ENCODE results near the gene CYP4V2.
"Not testable (repeated sequence)": the region's sequence is repeated elsewhere in the genome, so short reads cannot be mapped to it uniquely, and the experiment has no call there.

The CYP4V2 gene

GRCh38 chr4:186227744-186228513 is 36.6 kb downstream of the CYP4V2 start:
- DNase-seq (ENCODE audit: low read depth in 2 of 2, low spot score in 1 of 2) = no peak

GRCh38 chr4:186228514-186228894 is 37.1 kb downstream of the CYP4V2 start:
- DNase-seq (ENCODE audit: low read depth in 2 of 2, low spot score in 1 of 2) = no peak

- no peak for DNase-seq (ENCODE audit: low read depth in 2 of 2, low spot score in 1 of 2)
Observed at GRCh38 chr4:186234367-186234766, 43.0 kb downstream of the CYP4V2 start.

- no peak for DNase-seq (ENCODE audit: low read depth in 2 of 2, low spot score in 1 of 2)
Observed at GRCh38 chr4:186236126-186236525, 44.8 kb downstream of the CYP4V2 start.

GRCh38 chr4:186240452-186240847 is 49.1 kb downstream of the CYP4V2 start:
- no peak for DNase-seq (ENCODE audit: low read depth in 2 of 2, low spot score in 1 of 2)

- no peak for DNase-seq (ENCODE audit: low read depth in 2 of 2, low spot score in 1 of 2)
Observed at GRCh38 chr4:186240848-186241491, 49.6 kb downstream of the CYP4V2 start.

- no peak for DNase-seq (ENCODE audit: low read depth in 2 of 2, low spot score in 1 of 2)
Observed at GRCh38 chr4:186241616-186242015, 50.2 kb downstream of the CYP4V2 start.

GRCh38 chr4:186242031-186242430 is 50.7 kb downstream of the CYP4V2 start:
- DNase-seq (ENCODE audit: low read depth in 2 of 2, low spot score in 1 of 2) = not testable (repeated sequence)

GRCh38 chr4:186243331-186243730 is 52.0 kb downstream of the CYP4V2 start:
- no peak for DNase-seq (ENCODE audit: low read depth in 2 of 2, low spot score in 1 of 2)

GRCh38 chr4:186244835-186245234 is 53.5 kb downstream of the CYP4V2 start:
- DNase-seq (ENCODE audit: low read depth in 2 of 2, low spot score in 1 of 2) = no peak

- not testable (repeated sequence) for DNase-seq (ENCODE audit: low read depth in 2 of 2, low spot score in 1 of 2)
Observed at GRCh38 chr4:186247062-186247752, 55.8 kb downstream of the CYP4V2 start.

GRCh38 chr4:186248643-186249042 is 57.3 kb downstream of the CYP4V2 start:
- no peak for DNase-seq (ENCODE audit: low read depth in 2 of 2, low spot score in 1 of 2)

GRCh38 chr4:186249785-186250754 is 58.7 kb downstream of the CYP4V2 start:
- no peak for DNase-seq (ENCODE audit: low read depth in 2 of 2, low spot score in 1 of 2)

GRCh38 chr4:186250760-186251159 is 59.4 kb downstream of the CYP4V2 start:
- DNase-seq (ENCODE audit: low read depth in 2 of 2, low spot score in 1 of 2) = no peak

- DNase-seq (ENCODE audit: low read depth in 2 of 2, low spot score in 1 of 2) = no peak
Observed at GRCh38 chr4:186255122-186255521, 63.8 kb downstream of the CYP4V2 start.

GRCh38 chr4:186258216-186258811 is 66.9 kb downstream of the CYP4V2 start:
- no peak for DNase-seq (ENCODE audit: low read depth in 2 of 2, low spot score in 1 of 2)

GRCh38 chr4:186260117-186260503 is 68.7 kb downstream of the CYP4V2 start:
- DNase-seq (ENCODE audit: low read depth in 2 of 2, low spot score in 1 of 2) = no peak

Data from stimulated activated CD8-positive, alpha-beta memory T cell treated with anti-CD3 and anti-CD28 coated beads, Interleukin-4, amount 100 ng/mL, for 1 hour (primary cell).